ENCODE results near the gene ATP2B2. TPM values are rescaled to one million over a fixed set of nuclear protein-coding genes. Genes with fewer than 3 reads are reported as not detected.

Gene ATP2B2
- total RNA-seq, 1 experiment from 2014 or later: not detected

DNA sequence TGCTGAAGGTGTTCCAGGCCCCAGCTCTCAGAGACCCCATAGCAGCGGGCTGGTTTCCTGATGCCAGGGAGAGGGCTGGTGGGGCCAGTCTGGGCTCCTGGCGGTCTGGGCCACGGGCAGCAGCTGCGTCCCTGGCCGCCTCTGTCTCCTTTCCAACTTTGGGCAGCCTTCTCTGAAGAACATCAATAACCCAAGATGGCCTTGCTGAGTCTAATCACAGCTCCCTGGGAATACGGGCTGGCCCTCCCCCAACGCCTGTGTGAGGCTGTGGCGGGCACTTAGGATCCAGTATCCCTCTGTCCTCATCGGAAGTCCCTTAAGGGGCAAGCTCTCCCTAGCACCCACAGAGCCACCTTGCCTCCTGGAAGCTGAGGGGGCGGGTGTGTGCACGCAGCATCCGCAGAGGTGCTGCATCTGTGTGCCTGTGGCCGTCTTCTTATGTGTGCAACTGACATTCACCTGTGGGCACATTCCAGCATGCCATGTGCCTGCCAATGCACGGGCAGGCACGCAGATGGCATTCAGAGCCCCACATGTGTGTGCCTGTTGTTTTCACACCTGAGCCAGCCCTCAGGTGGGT, 2.1 kb downstream of the ATP2B2 start:
- RAD21 ChIA-PET (ENCODE audit: low non-redundant PET in 1 of 2, low total read pairs in 2 of 2, uncharacterized antibody in 2 of 2, unreplicated experiment in 2 of 2): no interaction called here
- Histone ChIP-seq H3K4me2 (ENCODE audit: low read length) (no peak overlapping the region), H3K27me3 (ENCODE audit: insufficient read depth, low read length) (peaks cover 11% of the 10 kb centered on the region; the same call in 1 of the 2 replicates), H4K20me1 (ENCODE audit: insufficient read depth) (no peaks in the 10 kb centered on the region), H3K27ac (ENCODE audit: low read depth, low read length) (no peak overlapping the region), H2AFZ (ENCODE audit: low read depth, low read length, poor library complexity, severe bottlenecking) (no peak overlapping the region), H3K9me3 (ENCODE audit: control insufficient read depth in 1 of 2, insufficient read depth in 1 of 2, low read depth in 1 of 2, low read length in 2 of 2) (no peaks in the 10 kb centered on the region), H3K4me1 (ENCODE audit: control insufficient read depth in 1 of 2, insufficient read depth in 2 of 2, low read length in 2 of 2) (no peaks in the 10 kb centered on the region), H3K79me2 (ENCODE audit: insufficient read depth, low read length) (no peaks in the 10 kb centered on the region), H3K9me2 (ENCODE audit: insufficient read depth) (no peaks in the 10 kb centered on the region), H3K4me3 (replicated peaks in 1 of 2; ENCODE audit: low read depth in 1 of 2, low read length in 2 of 2) (no peak overlapping the region), H3K9ac (ENCODE audit: low read length) (no peak overlapping the region), H3K36me3 (ENCODE audit: control insufficient read depth in 1 of 2, insufficient read depth in 2 of 2, low read length in 2 of 2) (no peaks in the 10 kb centered on the region)
- no TSS peak for BruUV-seq (replicated peaks)
- intact Hi-C loops (cut with micrococcal nuclease): no loop called here
- ATAC-seq (no peak), DNase-seq (ENCODE audit: low read depth, low spot score) (no peak)
- CTCF ChIA-PET: no interaction called here
- no peak for TF ChIP-seq EZH2phosphoT487 (IDR thresholded peaks at IDR 0.05; ENCODE audit: borderline replicate concordance)
- TF ChIP-seq EGR1 (IDR thresholded peaks at IDR 0.05; ENCODE audit: low read depth): no peak
- TF ChIP-seq JUND (IDR thresholded peaks at IDR 0.05): no peak
- no peak for TF ChIP-seq EZH2 (IDR thresholded peaks at IDR 0.05)
- no peak for TF ChIP-seq FOSL1 (IDR thresholded peaks at IDR 0.05; ENCODE audit: low read depth)
- no peak for TF ChIP-seq CEBPB (IDR thresholded peaks at IDR 0.05; ENCODE audit: low read depth)
- TF ChIP-seq SRF (IDR thresholded peaks at IDR 0.05; ENCODE audit: low read depth): no peak
- no peak for TF ChIP-seq SP1 (IDR thresholded peaks at IDR 0.05; ENCODE audit: low read depth)
- no peak for TF ChIP-seq POLR2AphosphoS5 (IDR thresholded peaks at IDR 0.05; ENCODE audit: low read depth, low read length)
- TF ChIP-seq, protein P1, sequence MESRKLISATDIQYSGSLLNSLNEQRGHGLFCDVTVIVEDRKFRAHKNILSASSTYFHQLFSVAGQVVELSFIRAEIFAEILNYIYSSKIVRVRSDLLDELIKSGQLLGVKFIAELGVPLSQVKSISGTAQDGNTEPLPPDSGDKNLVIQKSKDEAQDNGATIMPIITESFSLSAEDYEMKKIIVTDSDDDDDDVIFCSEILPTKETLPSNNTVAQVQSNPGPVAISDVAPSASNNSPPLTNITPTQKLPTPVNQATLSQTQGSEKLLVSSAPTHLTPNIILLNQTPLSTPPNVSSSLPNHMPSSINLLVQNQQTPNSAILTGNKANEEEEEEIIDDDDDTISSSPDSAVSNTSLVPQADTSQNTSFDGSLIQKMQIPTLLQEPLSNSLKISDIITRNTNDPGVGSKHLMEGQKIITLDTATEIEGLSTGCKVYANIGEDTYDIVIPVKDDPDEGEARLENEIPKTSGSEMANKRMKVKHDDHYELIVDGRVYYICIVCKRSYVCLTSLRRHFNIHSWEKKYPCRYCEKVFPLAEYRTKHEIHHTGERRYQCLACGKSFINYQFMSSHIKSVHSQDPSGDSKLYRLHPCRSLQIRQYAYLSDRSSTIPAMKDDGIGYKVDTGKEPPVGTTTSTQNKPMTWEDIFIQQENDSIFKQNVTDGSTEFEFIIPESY (IDR thresholded peaks at IDR 0.05; ENCODE audit: extremely low read depth, insufficient replicate concordance, low read length): no peak
- POLR2A ChIA-PET: no interaction called here

Data from HCT116 (cell line).